Parathyroid adenoma (tissue), 2 donors: ENCODE data around the gene ESRRB.

Experiments used
- H2AFZ ChIP-seq: fragments of 300-600 bp; sonication (generic); one replicate; pipeline ENCODE4 v1.7.0; 2017; ENCODE audit warnings: antibody characterized with exemption, mild to moderate bottlenecking
- H3K27ac ChIP-seq: fragments of 300-600 bp; sonication (generic); one replicate; pipeline ENCODE4 v1.7.0; 2017
- H3K27me3 ChIP-seq: fragments of 300-600 bp; sonication (generic); one replicate; pipeline ENCODE4 v1.7.0; 2017; ENCODE audit warnings: low read length; ENCODE audit not compliant: control insufficient read depth, insufficient read depth
- H3K36me3 ChIP-seq: fragments of 300-600 bp; sonication (generic); one replicate; pipeline ENCODE4 v1.7.0; 2017; ENCODE audit warnings: low read length; ENCODE audit not compliant: control insufficient read depth, insufficient read depth
- H3K4me1 ChIP-seq: fragments of 300-600 bp; sonication (generic); one replicate; pipeline ENCODE4 v1.7.0; 2017; ENCODE audit warnings: control low read depth
- H3K4me2 ChIP-seq: fragments of 300-600 bp; sonication (generic); one replicate; pipeline ENCODE4 v1.7.0; 2017; ENCODE audit warnings: low read length
- H3K4me3 ChIP-seq: fragments of 300-600 bp; sonication (generic); one replicate; pipeline ENCODE4 v1.7.0; 2017; ENCODE audit warnings: low read depth, low read length
- H3K79me2 ChIP-seq: fragments of 300-600 bp; sonication (generic); one replicate; pipeline ENCODE4 v1.7.0; 2017; ENCODE audit warnings: control low read depth
- H3K9ac ChIP-seq: fragments of 300-600 bp; sonication (generic); one replicate; pipeline ENCODE4 v1.7.0; 2017; ENCODE audit warnings: mild to moderate bottlenecking
- H3K9me3 ChIP-seq: fragments of 300-600 bp; sonication (generic); one replicate; pipeline ENCODE4 v1.7.0; 2017; ENCODE audit warnings: low read length; ENCODE audit not compliant: control insufficient read depth
- TF ChIP-seq, protein P1 (sequence below): fragments of 300-600 bp; sonication (generic); IDR thresholded peaks from one replicate; pipeline ENCODE4 v1.7.0; 2017; ENCODE audit warnings: antibody characterized with exemption, mild to moderate bottlenecking
- donor health status: primary hyperparathyroidism.

ESRRB gene

GRCh38 chr14:76419399-76419798 is 43.5 kb downstream of the ESRRB start:
- Histone ChIP-seq H3K9ac (no peak overlapping the region), H3K27me3 (no peaks in the 10 kb centered on the region), H3K27ac (no peak overlapping the region), H3K79me2 (no peaks in the 10 kb centered on the region), H2AFZ (no peak overlapping the region), H3K36me3 (no peaks in the 10 kb centered on the region), H3K4me1 (no peaks in the 10 kb centered on the region), H3K9me3 (no peaks in the 10 kb centered on the region), H3K4me2 (no peak overlapping the region), H3K4me3 (no peak overlapping the region)
- TF ChIP-seq, protein P1, sequence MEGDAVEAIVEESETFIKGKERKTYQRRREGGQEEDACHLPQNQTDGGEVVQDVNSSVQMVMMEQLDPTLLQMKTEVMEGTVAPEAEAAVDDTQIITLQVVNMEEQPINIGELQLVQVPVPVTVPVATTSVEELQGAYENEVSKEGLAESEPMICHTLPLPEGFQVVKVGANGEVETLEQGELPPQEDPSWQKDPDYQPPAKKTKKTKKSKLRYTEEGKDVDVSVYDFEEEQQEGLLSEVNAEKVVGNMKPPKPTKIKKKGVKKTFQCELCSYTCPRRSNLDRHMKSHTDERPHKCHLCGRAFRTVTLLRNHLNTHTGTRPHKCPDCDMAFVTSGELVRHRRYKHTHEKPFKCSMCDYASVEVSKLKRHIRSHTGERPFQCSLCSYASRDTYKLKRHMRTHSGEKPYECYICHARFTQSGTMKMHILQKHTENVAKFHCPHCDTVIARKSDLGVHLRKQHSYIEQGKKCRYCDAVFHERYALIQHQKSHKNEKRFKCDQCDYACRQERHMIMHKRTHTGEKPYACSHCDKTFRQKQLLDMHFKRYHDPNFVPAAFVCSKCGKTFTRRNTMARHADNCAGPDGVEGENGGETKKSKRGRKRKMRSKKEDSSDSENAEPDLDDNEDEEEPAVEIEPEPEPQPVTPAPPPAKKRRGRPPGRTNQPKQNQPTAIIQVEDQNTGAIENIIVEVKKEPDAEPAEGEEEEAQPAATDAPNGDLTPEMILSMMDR, result no peak

DNA sequence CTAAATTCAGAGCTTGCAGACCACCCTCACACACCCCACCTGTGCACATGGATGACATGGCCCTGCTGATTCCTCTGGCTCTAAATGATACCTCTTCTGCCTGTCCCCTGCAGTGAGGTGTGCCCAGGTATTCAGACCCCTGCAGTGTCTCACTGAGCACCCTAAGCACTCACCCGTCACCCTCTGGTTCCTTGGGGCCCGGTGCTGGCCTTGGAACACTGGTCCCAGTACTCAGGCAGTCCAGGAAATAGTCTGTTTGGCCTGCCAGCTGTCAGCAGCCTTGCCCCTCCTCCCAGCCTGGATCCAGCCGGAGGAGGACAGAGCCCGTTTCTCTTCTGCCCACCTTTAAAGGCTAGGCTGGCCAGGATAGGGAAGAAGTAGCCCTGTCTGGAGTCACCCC is 44.9 kb downstream of the ESRRB start:
- H3K4me3 ChIP-seq, result no peak overlapping the region
- H3K4me2 ChIP-seq, result no peak overlapping the region

DNA sequence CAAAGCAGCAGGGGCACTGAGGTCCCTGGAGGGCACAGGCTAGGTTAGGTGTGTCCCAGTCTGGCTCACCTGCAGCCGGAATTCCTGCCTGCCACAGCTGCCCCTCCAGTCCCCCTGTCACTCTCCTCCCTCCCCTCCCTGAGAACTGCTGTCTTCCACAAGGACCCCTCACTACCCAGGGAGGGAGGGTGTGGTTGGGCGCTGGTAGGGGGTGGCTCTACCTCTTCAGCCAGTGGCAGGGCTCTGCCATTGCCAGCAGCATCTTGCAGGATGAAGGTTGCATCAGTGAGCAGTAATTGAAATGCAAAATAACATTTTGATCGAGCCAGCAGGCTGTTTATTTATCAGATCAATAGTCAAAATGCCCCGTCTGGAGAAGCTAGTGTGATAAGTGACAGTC is 45.7 kb downstream of the ESRRB start:
- no peak overlapping the region for H2AFZ ChIP-seq
- no peak overlapping the region for H3K9ac ChIP-seq
- H3K36me3 ChIP-seq, result no peaks in the 10 kb centered on the region
- TF ChIP-seq, protein P1, result no peak
- H3K27me3 ChIP-seq, result no peaks in the 10 kb centered on the region
- H3K4me1 ChIP-seq, result no peaks in the 10 kb centered on the region
- H3K9me3 ChIP-seq, result no peaks in the 10 kb centered on the region
- H3K4me3 ChIP-seq, result no peak overlapping the region
- H3K79me2 ChIP-seq, result no peaks in the 10 kb centered on the region
- H3K4me2 ChIP-seq, result no peak overlapping the region
- H3K27ac ChIP-seq, result no peak overlapping the region

More for the DNA sequence above, 44.9 kb downstream of the ESRRB start:
- H3K9me3 ChIP-seq, result no peaks in the 10 kb centered on the region
- no peaks in the 10 kb centered on the region for H3K36me3 ChIP-seq
- H2AFZ ChIP-seq, result no peak overlapping the region
- no peaks in the 10 kb centered on the region for H3K27me3 ChIP-seq
- H3K27ac ChIP-seq, result no peak overlapping the region
- TF ChIP-seq, protein P1, result no peak
- no peak overlapping the region for H3K9ac ChIP-seq
- H3K4me1 ChIP-seq, result no peaks in the 10 kb centered on the region
- no peaks in the 10 kb centered on the region for H3K79me2 ChIP-seq

DNA sequence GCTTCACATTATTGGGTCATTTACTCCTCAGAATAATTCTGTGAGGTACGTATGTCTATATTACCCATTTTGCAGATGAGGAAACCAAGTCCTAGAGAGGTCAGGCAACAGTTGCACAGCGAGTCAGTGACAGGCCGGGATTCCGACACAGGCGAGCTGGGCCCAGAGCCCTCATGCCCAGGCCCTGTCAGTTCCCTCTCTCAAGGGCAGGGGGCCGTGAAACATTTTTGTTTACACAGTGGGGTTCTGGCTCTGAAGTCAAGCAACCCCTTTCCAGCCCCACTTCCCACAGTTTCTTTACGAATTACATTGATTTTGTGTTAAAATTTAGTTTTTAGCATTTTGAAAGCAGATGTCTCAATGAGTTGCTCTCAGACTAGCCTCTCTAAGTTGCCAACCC is 46.7 kb downstream of the ESRRB start:
- H3K4me1 ChIP-seq, result no peaks in the 10 kb centered on the region
- H3K4me3 ChIP-seq, result no peak overlapping the region
- H2AFZ ChIP-seq, result no peak overlapping the region
- H3K79me2 ChIP-seq, result no peaks in the 10 kb centered on the region
- H3K27me3 ChIP-seq, result no peaks in the 10 kb centered on the region
- no peak overlapping the region for H3K9ac ChIP-seq
- no peaks in the 10 kb centered on the region for H3K9me3 ChIP-seq
- H3K4me2 ChIP-seq, result no peak overlapping the region
- no peak overlapping the region for H3K27ac ChIP-seq
- TF ChIP-seq, protein P1, result no peak
- no peaks in the 10 kb centered on the region for H3K36me3 ChIP-seq

DNA sequence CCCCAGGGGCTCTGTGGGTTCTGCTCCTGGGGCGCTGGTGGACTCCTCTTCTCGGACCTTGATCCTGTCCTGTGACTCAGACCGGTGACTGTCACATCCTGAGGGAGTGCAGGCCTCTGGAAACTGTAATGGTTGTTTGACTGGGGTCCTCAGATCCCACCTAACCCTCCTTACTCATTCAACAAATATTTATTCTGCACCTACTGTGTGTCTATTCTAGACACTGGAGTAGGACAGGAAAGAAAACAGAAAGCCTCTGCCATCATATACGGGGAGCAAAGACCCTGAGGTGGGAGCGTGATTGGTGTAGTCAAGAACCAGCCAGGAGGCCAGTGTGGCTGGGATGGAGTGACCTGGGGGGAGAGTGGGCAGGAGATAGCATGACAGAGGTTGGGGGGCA is 47.6 kb downstream of the ESRRB start:
- Histone ChIP-seq H3K36me3 (no peaks in the 10 kb centered on the region), H3K9ac (no peak overlapping the region), H3K4me2 (no peak overlapping the region), H2AFZ (no peak overlapping the region), H3K9me3 (no peaks in the 10 kb centered on the region), H3K79me2 (no peaks in the 10 kb centered on the region), H3K4me1 (no peaks in the 10 kb centered on the region), H3K27ac (no peak overlapping the region), H3K4me3 (no peak overlapping the region), H3K27me3 (no peaks in the 10 kb centered on the region)
- TF ChIP-seq, protein P1, result no peak
